GM12878 (cell line): ENCODE data around the gene CEP19. TPM values are rescaled to one million over a fixed set of nuclear protein-coding genes. Genes with fewer than 3 reads are reported as not detected.

Experiments
- ATAC-seq: fragments of 200-7000 bp; cut with Tn5 transposase; 3 replicates; pipeline ENCODE4 v1.9.1; 2020; ENCODE audit warnings: mild to moderate bottlenecking, moderate library complexity
- BruUV-seq: library from RNA; stranded (reverse); fragments of 400-500 nt; replicated peaks from 2 replicates; lab custom pipeline; 2021; lab: Mats Ljungman, UMichigan
- CTCF ChIA-PET: fragments of 300-600 bp; sonication (Branson Sonifier 250); formaldehyde crosslinking; extraction: SDS; loops from one replicate; lab custom pipeline; 2021; ENCODE audit warnings: inconsistent platforms; lab: Yijun Ruan, JAX
- POLR2A ChIA-PET: fragments of 350-600 bp; formaldehyde crosslinking; extraction: SDS; loops from one replicate; lab custom pipeline; 2021; ENCODE audit warnings: inconsistent platforms; lab: Charles Lee
- RAD21 ChIA-PET: fragments of 300-600 bp; sonication (Branson Sonifier 250); formaldehyde crosslinking; loops from one replicate; lab custom pipeline; 2023; ENCODE audit warnings: antibody characterized with exemption; ENCODE audit not compliant: unreplicated experiment; lab: Charles Lee
- SMC1A ChIA-PET: fragments of 300-600 bp; sonication (Branson Sonifier 250); formaldehyde crosslinking; loops from one replicate; lab custom pipeline; 2023; ENCODE audit not compliant: unreplicated experiment, uncharacterized antibody; lab: Charles Lee
- DNase-seq: peaks from one replicate; pipeline ENCODE4 v3.0.0-alpha.2; 2011; ENCODE audit warnings: low read depth, low spot score
- FAIRE-seq: peaks from 3 replicates; lab custom pipeline; 2011; peaks lifted over from hg19 to GRCh38; lab: Jason Lieb, UNC
- H2AFZ ChIP-seq: 2 replicates; pipeline ENCODE4 v1.6.0; 2011; ENCODE audit warnings: low read depth, low read length, control low read depth; ENCODE audit not compliant: control insufficient read depth
- H3K27ac ChIP-seq: 2 replicates; pipeline ENCODE4 v1.5.1; 2011; ENCODE audit warnings: control low read depth; ENCODE audit not compliant: control insufficient read depth, insufficient read depth
- H3K27me3 ChIP-seq, 2 experiments: replicated peaks in 1 of 2; 2 replicates each; pipeline versions ENCODE4 v1.6.0 to v1.6.1; 2011; ENCODE audit warnings: low read length in 1 of 2; ENCODE audit not compliant: control insufficient read depth in 2 of 2, insufficient read depth in 2 of 2
- H3K36me3 ChIP-seq, 2 experiments: 2 replicates each; pipeline ENCODE4 v1.5.1; 2011; ENCODE audit warnings: low read length in 1 of 2; ENCODE audit not compliant: control insufficient read depth in 2 of 2, insufficient read depth in 2 of 2
- H3K4me1 ChIP-seq: 2 replicates; pipeline ENCODE4 v1.6.1; 2011; ENCODE audit warnings: mild to moderate bottlenecking, low read length, moderate library complexity, mixed read lengths; ENCODE audit not compliant: control insufficient read depth, insufficient read depth
- H3K4me2 ChIP-seq: 2 replicates; pipeline ENCODE4 v1.6.0; 2011; ENCODE audit warnings: control low read depth; ENCODE audit not compliant: control insufficient read depth, insufficient read depth
- H3K4me3 ChIP-seq: fragments of 200-600 bp; sonication (generic); 2 replicates; pipeline ENCODE4 v1.5.1; 2016
- H3K79me2 ChIP-seq: 2 replicates; pipeline ENCODE4 v1.6.0; 2011; ENCODE audit warnings: low read length; ENCODE audit not compliant: control insufficient read depth, insufficient read depth
- H3K9ac ChIP-seq: 2 replicates; pipeline ENCODE4 v1.8.0; 2011; ENCODE audit warnings: low read length, control low read depth, mixed read lengths; ENCODE audit not compliant: control insufficient read depth, insufficient read depth
- H3K9me3 ChIP-seq: replicated peaks from 3 replicates; pipeline ENCODE4 v1.5.1; 2011; ENCODE audit warnings: mild to moderate bottlenecking, low read length; ENCODE audit not compliant: control insufficient read depth, insufficient read depth
- H4K20me1 ChIP-seq: 2 replicates; pipeline ENCODE4 v1.6.0; 2011; ENCODE audit not compliant: control insufficient read depth, insufficient read depth
- BHLHE40 ChIP-seq, 2 experiments: fragments of 450-650 bp in 1 of 2; IDR thresholded peaks; 2 replicates each; pipeline ENCODE4 v1.6.1; 2011 to 2017; ENCODE audit warnings: low read depth in 2 of 2, borderline replicate concordance in 1 of 2, improper control_type of control experiment in 1 of 2, low read length in 1 of 2, mild to moderate bottlenecking in 1 of 2
- CREB1 ChIP-seq: IDR thresholded peaks from 2 replicates; pipeline ENCODE4 v1.6.1; 2012; ENCODE audit warnings: low read depth, mild to moderate bottlenecking, inconsistent platforms
- CREM ChIP-seq: IDR thresholded peaks from 2 replicates; pipeline ENCODE4 v1.6.1; 2014; ENCODE audit warnings: antibody characterized with exemption, low read depth
- HDGF ChIP-seq: fragments of 450-650 bp; IDR thresholded peaks from 2 replicates; pipeline ENCODE4 v1.6.1; 2016; ENCODE audit warnings: antibody characterized with exemption
- JUND ChIP-seq: IDR thresholded peaks from 2 replicates; pipeline ENCODE4 v1.6.1; 2012; ENCODE audit warnings: low read depth, mild to moderate bottlenecking, low read length, improper control_type of control experiment, moderate library complexity
- MXI1 ChIP-seq: fragments of 150-350 bp; IDR thresholded peaks from 2 replicates; pipeline ENCODE4 v1.6.1; 2011; ENCODE audit warnings: low read depth, mild to moderate bottlenecking, inconsistent platforms, low read length, improper control_type of control experiment
- NKRF ChIP-seq: fragments of 450-650 bp; conservative IDR thresholded peaks from 2 replicates; pipeline ENCODE4 v1.6.1; 2017; ENCODE audit warnings: mild to moderate bottlenecking, moderate library complexity
- PAX5 ChIP-seq: IDR thresholded peaks from 2 replicates; pipeline ENCODE4 v1.6.1; 2011; ENCODE audit warnings: low read depth, low read length, borderline replicate concordance
- SPI1 ChIP-seq: IDR thresholded peaks from 2 replicates; pipeline ENCODE4 v1.6.1; 2011; ENCODE audit warnings: low read depth, mild to moderate bottlenecking, low read length, moderate library complexity, borderline replicate concordance; ENCODE audit not compliant: insufficient read depth
- WGBS: methylation state at CpG from one replicate; pipeline ENCODE4 v1.1.6; 2016; ENCODE audit warnings: low lambda C conversion rate; ENCODE audit not compliant: insufficient replicate concordance, insufficient coverage; ENCODE audit errors: missing lambda C conversion rate; 5-methylcytosine and 5-hydroxymethylcytosine counted together
- in situ Hi-C: fragments of 300-500 bp; cut with MboI; formaldehyde crosslinking; loops from 9 replicates; pipeline ENCODE4 v1.14.3; 2018; ENCODE audit warnings: mixed read lengths
- intact Hi-C: fragments of 100-400 bp; cut with micrococcal nuclease; formaldehyde crosslinking; loops from one replicate; pipeline ENCODE4 v1.14.2; 2022; ENCODE audit not compliant: unreplicated experiment
- polyA plus RNA-seq, 11 experiments: library from polyadenylated mRNA; depleted of rRNA in 4 of 11; unstranded in 6 of 11; stranded (reverse) in 5 of 11; fragments of >200 nt; fragmentation: Nextera tagmentation in 4 of 11; fragmentation: Illumina TruSeq in 1 of 11; extraction: Ambion mirVana in 4 of 11; extraction: Trizol in 1 of 11; gene quantifications; 1 replicate in 1 of 11; 2 replicates in 10 of 11; pipeline versions ENCODE4 v1.2.1 to v1.2.3, GENCODE V29; 2011 to 2016; ENCODE audit warnings: inconsistent platforms in 2 of 11, missing spikeins in 2 of 11, low read depth in 1 of 11
- total RNA-seq, 4 experiments: library from RNA; depleted of rRNA in 3 of 4; stranded (reverse); fragments of >200 nt in 3 of 4; fragmentation: Illumina TruSeq in 1 of 4; extraction: Trizol in 1 of 4; gene quantifications; 2 replicates each; pipeline versions ENCODE4 v1.2.1 to v1.2.3, GENCODE V29; 2013 to 2021
- TF ChIP-seq, protein P1 (sequence below): fragments of 450-650 bp; IDR thresholded peaks from 2 replicates; pipeline ENCODE4 v1.6.1; 2016; ENCODE audit warnings: mild to moderate bottlenecking, moderate library complexity, borderline replicate concordance
- TF ChIP-seq, protein P2 (sequence below): fragments of 450-650 bp; IDR thresholded peaks from 2 replicates; pipeline ENCODE4 v1.6.1; 2016; ENCODE audit warnings: mild to moderate bottlenecking

CEP19 gene
- total and polyA plus RNA-seq, 10 of the 15 experiments (the other 5 are each of a cell fraction or from before 2014, with no cell fraction given), result 1.9 to 5.9 (median 2.7) TPM

DNA sequence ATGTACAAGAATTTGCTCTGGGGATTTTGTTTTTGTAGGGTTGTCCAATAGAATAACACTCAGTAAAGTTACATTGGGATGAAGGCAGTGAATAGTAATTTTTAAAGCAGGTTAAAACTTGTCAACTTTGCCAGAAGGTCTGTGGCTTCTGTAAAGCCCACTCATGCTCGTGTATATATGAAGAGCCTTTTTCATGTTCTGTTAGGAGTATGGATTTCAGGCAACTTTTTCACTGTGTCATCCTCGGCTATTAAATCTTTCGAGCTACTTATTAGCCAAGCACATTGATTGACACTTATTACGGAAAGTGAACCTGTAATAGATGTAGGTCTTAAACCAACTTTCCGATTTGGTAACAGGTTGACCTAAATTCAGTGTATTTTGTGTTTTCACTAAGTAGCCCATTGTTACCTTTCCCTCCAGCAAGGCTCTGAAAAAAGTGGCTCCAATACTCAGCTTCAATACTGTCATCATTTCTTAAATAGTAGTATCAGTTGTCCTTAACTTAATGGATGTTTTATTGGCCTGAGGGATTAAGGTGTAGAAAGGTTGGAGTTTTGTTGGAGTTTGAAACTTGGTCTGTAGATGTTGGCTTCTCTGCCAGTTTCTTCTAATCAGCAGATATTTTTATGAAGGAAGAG, 29.3 kb upstream of the CEP19 start (continued):
- TF ChIP-seq, protein P1, sequence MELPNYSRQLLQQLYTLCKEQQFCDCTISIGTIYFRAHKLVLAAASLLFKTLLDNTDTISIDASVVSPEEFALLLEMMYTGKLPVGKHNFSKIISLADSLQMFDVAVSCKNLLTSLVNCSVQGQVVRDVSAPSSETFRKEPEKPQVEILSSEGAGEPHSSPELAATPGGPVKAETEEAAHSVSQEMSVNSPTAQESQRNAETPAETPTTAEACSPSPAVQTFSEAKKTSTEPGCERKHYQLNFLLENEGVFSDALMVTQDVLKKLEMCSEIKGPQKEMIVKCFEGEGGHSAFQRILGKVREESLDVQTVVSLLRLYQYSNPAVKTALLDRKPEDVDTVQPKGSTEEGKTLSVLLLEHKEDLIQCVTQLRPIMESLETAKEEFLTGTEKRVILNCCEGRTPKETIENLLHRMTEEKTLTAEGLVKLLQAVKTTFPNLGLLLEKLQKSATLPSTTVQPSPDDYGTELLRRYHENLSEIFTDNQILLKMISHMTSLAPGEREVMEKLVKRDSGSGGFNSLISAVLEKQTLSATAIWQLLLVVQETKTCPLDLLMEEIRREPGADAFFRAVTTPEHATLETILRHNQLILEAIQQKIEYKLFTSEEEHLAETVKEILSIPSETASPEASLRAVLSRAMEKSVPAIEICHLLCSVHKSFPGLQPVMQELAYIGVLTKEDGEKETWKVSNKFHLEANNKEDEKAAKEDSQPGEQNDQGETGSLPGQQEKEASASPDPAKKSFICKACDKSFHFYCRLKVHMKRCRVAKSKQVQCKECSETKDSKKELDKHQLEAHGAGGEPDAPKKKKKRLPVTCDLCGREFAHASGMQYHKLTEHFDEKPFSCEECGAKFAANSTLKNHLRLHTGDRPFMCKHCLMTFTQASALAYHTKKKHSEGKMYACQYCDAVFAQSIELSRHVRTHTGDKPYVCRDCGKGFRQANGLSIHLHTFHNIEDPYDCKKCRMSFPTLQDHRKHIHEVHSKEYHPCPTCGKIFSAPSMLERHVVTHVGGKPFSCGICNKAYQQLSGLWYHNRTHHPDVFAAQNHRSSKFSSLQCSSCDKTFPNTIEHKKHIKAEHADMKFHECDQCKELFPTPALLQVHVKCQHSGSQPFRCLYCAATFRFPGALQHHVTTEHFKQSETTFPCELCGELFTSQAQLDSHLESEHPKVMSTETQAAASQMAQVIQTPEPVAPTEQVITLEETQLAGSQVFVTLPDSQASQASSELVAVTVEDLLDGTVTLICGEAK, result peak; percentile 83
- TF ChIP-seq, all 136 proteins: peak for 2

DNA sequence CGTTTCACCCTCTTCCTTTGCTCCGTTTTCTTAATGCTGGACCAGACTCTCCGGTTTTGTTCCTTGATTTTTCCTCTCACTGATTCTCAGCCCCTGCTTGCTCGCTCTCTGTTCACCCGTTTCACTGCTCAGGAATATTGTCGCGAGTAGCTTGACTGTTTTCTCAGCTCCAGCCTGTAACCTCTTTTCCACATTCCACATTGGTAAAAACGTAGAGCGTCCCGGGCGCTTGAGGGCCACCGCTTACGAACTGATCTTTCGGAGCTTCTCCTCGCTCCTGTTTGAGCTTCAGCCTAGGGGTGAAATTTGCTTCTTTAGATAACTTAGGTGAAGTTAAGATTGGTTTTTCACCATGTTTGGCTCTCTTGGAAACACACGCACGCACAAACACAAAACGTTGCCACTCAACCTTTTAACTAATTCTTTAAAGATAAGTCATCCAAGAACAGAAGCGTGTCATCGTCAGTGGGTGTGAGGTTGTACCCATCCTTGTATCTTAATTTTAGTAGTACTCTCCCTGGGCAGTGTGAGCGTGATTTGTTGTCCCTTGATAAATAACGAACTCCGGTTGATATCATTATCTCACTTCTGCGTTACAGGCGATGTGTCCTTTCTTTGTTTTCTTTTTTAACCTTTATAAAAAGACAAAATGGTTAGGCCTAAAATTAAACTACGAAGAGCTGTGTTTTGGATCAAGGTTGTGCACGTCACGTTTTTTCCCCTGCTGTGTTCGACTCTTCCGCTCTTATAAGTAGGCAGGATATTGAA, 28.6 kb upstream of the CEP19 start:
- Histone ChIP-seq H4K20me1 (no peaks in the 10 kb centered on the region), H3K9me3 (no peaks in the 10 kb centered on the region; the same call in 2 of the 3 replicates), H3K4me2 (peak overlapping the region; percentile 52), H3K27ac (peak overlapping the region; percentile 92), H3K27me3 (no peaks in the 10 kb centered on the region), H3K36me3 (no peaks in the 10 kb centered on the region), H3K79me2 (peaks cover 58% of the 10 kb centered on the region), H3K4me1 (no peaks in the 10 kb centered on the region), H3K4me3 (peak overlapping the region; percentile 95), H3K9ac (peak overlapping the region; percentile 95), H2AFZ (peak overlapping the region; percentile 63)
- BruUV-seq, result no TSS peak
- intact Hi-C loops (no loop called here), in situ Hi-C loops (no loop called here)
- POLR2A ChIA-PET, result interaction anchor here (0.5 to 2.4 kb wide), 10 partner anchors 9 to 342 kb away, joined by 3 to 8 read pairs (median 4); partner anchors contain the start of genes CEP19, MELTF, NCBP2 and PIGX
- DNase-seq (no peak), ATAC-seq (peak; percentile 27), FAIRE-seq (peak; percentile 54)
- CTCF ChIA-PET, result interaction anchor here (1.4 to 3.3 kb wide), 3 partner anchors 10 to 131 kb away, joined by 5 to 10 read pairs (median 6); no protein-coding TSS in a partner anchor
- SMC1A ChIA-PET, result interaction anchor here (0.6 to 1.5 kb wide), 11 partner anchors 8 to 317 kb away, joined by 3 to 6 read pairs (median 3); partner anchors contain the start of genes FBXO45 and SENP5
- WGBS, result under 1% methylated on average over 30 of the region's 30 CpGs
- RAD21 ChIA-PET, result interaction anchor here (0.6 to 2.2 kb wide), 10 partner anchors 23 to 241 kb away, joined by 3 to 7 read pairs (median 3); partner anchors contain the start of genes CEP19, NRROS and PIGX
- TF ChIP-seq MXI1 (peak; percentile 60; the same call in 1 of the 2 replicates), SPI1 (no peak), NKRF (0 out of 2 replicates have a peak, but pooled peaks have one; percentile 7), BHLHE40 (IDR thresholded peaks at IDR 0.05; ENCODE audit: borderline replicate concordance in 1 of 2, low read depth in 2 of 2, low read length in 1 of 2) (peak; percentile 76), HDGF (0 out of 2 replicates have a peak, but pooled peaks have one; percentile 27), PAX5 (no peak), CREB1 (0 out of 2 replicates have a peak, but pooled peaks have one; percentile 11), JUND (no peak), CREM (0 out of 2 replicates have a peak, but pooled peaks have one; percentile 19)
- TF ChIP-seq, protein P2, sequence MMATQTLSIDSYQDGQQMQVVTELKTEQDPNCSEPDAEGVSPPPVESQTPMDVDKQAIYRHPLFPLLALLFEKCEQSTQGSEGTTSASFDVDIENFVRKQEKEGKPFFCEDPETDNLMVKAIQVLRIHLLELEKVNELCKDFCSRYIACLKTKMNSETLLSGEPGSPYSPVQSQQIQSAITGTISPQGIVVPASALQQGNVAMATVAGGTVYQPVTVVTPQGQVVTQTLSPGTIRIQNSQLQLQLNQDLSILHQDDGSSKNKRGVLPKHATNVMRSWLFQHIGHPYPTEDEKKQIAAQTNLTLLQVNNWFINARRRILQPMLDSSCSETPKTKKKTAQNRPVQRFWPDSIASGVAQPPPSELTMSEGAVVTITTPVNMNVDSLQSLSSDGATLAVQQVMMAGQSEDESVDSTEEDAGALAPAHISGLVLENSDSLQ, result no peak
